ENCODE results near the gene SLC18A2. TPM values are rescaled to one million over a fixed set of nuclear protein-coding genes. Genes with fewer than 3 reads are reported as not detected.

The SLC18A2 gene
- total and polyA plus RNA-seq, 5 donors from 2014 or later: 0.09 to 0.25 (median 0.15) TPM; not detected in 1

DNA sequence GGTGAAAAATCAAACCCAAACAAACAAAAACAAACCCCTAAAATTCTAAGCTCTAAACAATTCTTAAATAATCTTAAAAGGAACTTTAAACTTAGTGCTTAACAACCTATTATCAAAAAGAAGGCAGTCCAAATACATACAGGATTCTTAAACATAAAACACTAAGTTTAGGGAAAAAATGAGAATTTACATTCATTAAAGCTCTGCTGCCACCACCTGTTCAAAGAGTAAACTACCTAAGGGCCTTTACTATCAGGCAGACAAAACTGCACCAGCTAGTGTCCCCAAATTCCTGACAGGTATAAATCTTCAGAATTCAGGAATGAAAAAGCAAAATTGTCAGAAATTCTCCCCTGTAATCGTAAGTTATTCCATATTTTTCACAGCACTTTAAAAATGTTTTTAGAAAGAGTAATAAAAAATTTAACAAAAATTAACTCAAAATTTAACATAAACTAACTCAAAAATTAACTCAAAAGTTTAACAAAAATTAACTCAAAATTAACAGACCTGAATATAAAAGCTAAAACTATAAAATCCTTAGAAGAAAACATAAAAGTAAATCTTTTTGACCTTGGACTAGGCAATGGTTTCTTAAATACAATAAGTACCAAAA is 79.2 kb downstream of the SLC18A2 start:
- Histone ChIP-seq H3K4me1 (ENCODE audit: control insufficient read depth, insufficient read depth, low read length, poor library complexity, severe bottlenecking) (peaks cover 5% of the 10 kb centered on the region), H3K4me3 (ENCODE audit: low read depth, low read length) (no peak overlapping the region), H3K9me3 (ENCODE audit: control insufficient read depth in 2 of 2, low read length in 2 of 2) (no peaks in the 10 kb centered on the region), H3K36me3 (ENCODE audit: control insufficient read depth, insufficient read depth, low read length) (peaks cover 4% of the 10 kb centered on the region), H3K27ac (ENCODE audit: insufficient read depth, low read length, poor library complexity, severe bottlenecking) (no peak overlapping the region), H3K27me3 (ENCODE audit: control insufficient read depth, insufficient read depth, low read length) (no peaks in the 10 kb centered on the region)
- Mint-ChIP-seq H3K36me3 (peaks cover 9% of the 10 kb centered on the region), H3K4me1 (peaks cover 2 to 13% (median 6%) of the 10 kb centered on the region in 4 donors), H3K27ac (no peak overlapping the region), H3K9me3 (peaks cover 0 to 1% (median 0%) of the 10 kb centered on the region in 7 donors), H3K4me3 (no peak overlapping the region), H3K27me3 (no peaks in the 10 kb centered on the region)
- DNase-seq: peak in 2 of 3 donors; percentile 5 to 35
- ATAC-seq (ENCODE audit: low read depth in 2 of 2): no peak

DNA sequence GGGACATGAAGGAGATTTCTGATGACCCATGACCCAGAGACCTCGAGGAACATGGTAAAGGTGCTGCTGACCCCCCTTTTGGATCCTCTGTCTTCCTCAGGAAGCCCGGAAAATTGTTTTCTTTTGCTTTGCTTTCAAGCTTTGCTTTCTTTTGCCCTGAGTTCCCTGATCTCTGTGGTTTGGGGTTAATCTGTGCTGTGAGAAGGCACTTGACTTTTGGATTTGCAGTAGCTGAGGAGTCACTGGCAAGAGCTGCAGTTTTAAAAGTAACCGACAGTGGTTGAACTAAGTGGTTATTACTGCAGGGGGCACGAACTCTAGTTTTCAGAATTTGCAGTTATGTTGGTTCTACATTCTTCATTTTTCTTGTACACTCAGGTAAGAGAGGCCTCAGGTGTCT is 81.3 kb downstream of the SLC18A2 start:
- no peaks in the 10 kb centered on the region for H3K27me3 Mint-ChIP-seq
- Histone ChIP-seq H3K36me3 (ENCODE audit: control insufficient read depth, insufficient read depth, low read length) (peaks cover 4% of the 10 kb centered on the region), H3K9me3 (ENCODE audit: control insufficient read depth in 2 of 2, low read length in 2 of 2) (no peaks in the 10 kb centered on the region), H3K27ac (ENCODE audit: insufficient read depth, low read length, poor library complexity, severe bottlenecking) (no peak overlapping the region), H3K4me3 (ENCODE audit: low read depth, low read length) (no peak overlapping the region), H3K4me1 (ENCODE audit: control insufficient read depth, insufficient read depth, low read length, poor library complexity, severe bottlenecking) (peaks cover 5% of the 10 kb centered on the region), H3K27me3 (ENCODE audit: control insufficient read depth, insufficient read depth, low read length) (no peaks in the 10 kb centered on the region)
- H3K4me1 Mint-ChIP-seq: peaks cover 6 to 21% (median 8%) of the 10 kb centered on the region in 4 donors
- ATAC-seq (ENCODE audit: low read depth in 2 of 2): no peak
- H3K27ac Mint-ChIP-seq: peak overlapping the region in 1 of 3 donors; percentile 7
- DNase-seq: no peak
- peaks cover 18% of the 10 kb centered on the region for H3K36me3 Mint-ChIP-seq
- H3K9me3 Mint-ChIP-seq: peaks cover 0 to 1% (median 0%) of the 10 kb centered on the region in 7 donors
- no peak overlapping the region for H3K4me3 Mint-ChIP-seq

DNA sequence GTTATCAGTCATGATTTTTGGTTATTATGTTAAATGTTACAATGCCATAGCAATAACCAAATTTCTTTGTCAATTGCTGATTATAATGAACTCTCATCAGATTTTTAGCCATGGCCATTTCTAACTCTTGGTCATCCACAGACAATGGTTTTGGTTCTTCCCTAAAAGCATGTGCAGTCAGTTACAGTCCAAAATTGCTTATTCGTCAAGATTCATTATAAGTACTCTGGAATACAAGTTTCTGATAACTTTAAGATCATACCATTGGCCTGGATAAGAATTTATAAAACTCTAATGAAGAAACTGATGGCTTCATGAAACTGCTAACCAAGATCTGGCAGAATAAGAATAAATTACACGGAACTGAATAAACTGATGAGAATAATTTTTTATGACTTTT is 83.5 kb downstream of the SLC18A2 start:
- Mint-ChIP-seq H3K4me3 (no peak overlapping the region), H3K27ac (no peak overlapping the region), H3K36me3 (peaks cover 19% of the 10 kb centered on the region), H3K9me3 (no peaks in the 10 kb centered on the region), H3K4me1 (peaks cover 6 to 23% (median 12%) of the 10 kb centered on the region in 4 donors), H3K27me3 (no peaks in the 10 kb centered on the region)
- no peak for ATAC-seq (ENCODE audit: low read depth in 2 of 2)
- H3K4me3 ChIP-seq (ENCODE audit: low read depth, low read length): no peak overlapping the region
- no peaks in the 10 kb centered on the region for H3K27me3 ChIP-seq (ENCODE audit: control insufficient read depth, insufficient read depth, low read length)
- H3K4me1 ChIP-seq (ENCODE audit: control insufficient read depth, insufficient read depth, low read length, poor library complexity, severe bottlenecking): peaks cover 5% of the 10 kb centered on the region
- H3K27ac ChIP-seq (ENCODE audit: insufficient read depth, low read length, poor library complexity, severe bottlenecking): no peak overlapping the region
- DNase-seq: no peak
- H3K9me3 ChIP-seq (ENCODE audit: control insufficient read depth in 2 of 2, low read length in 2 of 2): no peaks in the 10 kb centered on the region
- peaks cover 4% of the 10 kb centered on the region for H3K36me3 ChIP-seq (ENCODE audit: control insufficient read depth, insufficient read depth, low read length)

DNA sequence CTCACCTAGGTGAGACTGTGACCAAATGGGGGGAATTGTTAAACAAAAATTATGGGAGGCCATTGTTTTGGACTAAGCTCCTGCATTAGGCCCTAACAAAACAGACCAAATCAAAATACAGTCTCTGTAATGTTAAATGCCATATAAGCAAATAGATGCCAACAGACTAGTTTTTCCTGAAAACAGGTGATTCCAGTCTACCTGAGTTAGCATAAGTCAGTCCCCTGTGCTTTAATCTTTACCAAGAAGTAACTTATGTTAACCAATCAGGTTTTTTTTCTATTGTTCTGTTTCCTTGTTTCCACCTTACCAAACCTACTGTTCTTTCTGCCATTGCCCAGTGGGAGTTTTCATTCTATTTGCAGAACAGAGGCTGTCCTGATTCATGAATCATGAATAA is 86.3 kb downstream of the SLC18A2 start:
- Histone ChIP-seq H3K4me1 (ENCODE audit: control insufficient read depth, insufficient read depth, low read length, poor library complexity, severe bottlenecking) (peaks cover under 1% of the 10 kb centered on the region), H3K9me3 (ENCODE audit: control insufficient read depth in 2 of 2, low read length in 2 of 2) (no peaks in the 10 kb centered on the region), H3K27ac (ENCODE audit: insufficient read depth, low read length, poor library complexity, severe bottlenecking) (no peak overlapping the region), H3K4me3 (ENCODE audit: low read depth, low read length) (no peak overlapping the region), H3K36me3 (ENCODE audit: control insufficient read depth, insufficient read depth, low read length) (peaks cover 4% of the 10 kb centered on the region), H3K27me3 (ENCODE audit: control insufficient read depth, insufficient read depth, low read length) (no peaks in the 10 kb centered on the region)
- peaks cover 13 to 21% (median 19%) of the 10 kb centered on the region in 4 donors for H3K4me1 Mint-ChIP-seq
- DNase-seq (no peak), ATAC-seq (ENCODE audit: low read depth in 2 of 2) (no peak)
- no peak overlapping the region for H3K27ac Mint-ChIP-seq
- H3K9me3 Mint-ChIP-seq: no peaks in the 10 kb centered on the region
- no peak overlapping the region for H3K4me3 Mint-ChIP-seq
- H3K36me3 Mint-ChIP-seq: peaks cover 33% of the 10 kb centered on the region
- no peaks in the 10 kb centered on the region for H3K27me3 Mint-ChIP-seq

Other genes starting within 250 kb of the SLC18A2 start
- gene SHTN1, start 235.9 kb upstream of the SLC18A2 start, total RNA-seq: 2.4 TPM
- under 1 TPM; 0.25 to 0.71 (median 0.48) TPM for gene SHTN1, start 235.9 kb upstream of the SLC18A2 start, polyA plus RNA-seq
- not detected for gene VAX1, start 102.8 kb upstream of the SLC18A2 start, total RNA-seq
- gene VAX1, start 102.8 kb upstream of the SLC18A2 start, polyA plus RNA-seq: not detected
- gene KCNK18, start 43.6 kb upstream of the SLC18A2 start, total RNA-seq: not detected
- not detected for gene KCNK18, start 43.6 kb upstream of the SLC18A2 start, polyA plus RNA-seq
- 30.4 TPM for gene PDZD8, start 134.3 kb downstream of the SLC18A2 start, total RNA-seq
- 10 to 100 TPM in 1 of 4 donors, 1 to 10 TPM in 3; 3.1 to 11.2 (median 6.1) TPM for gene PDZD8, start 134.3 kb downstream of the SLC18A2 start, polyA plus RNA-seq

Data from CD4-positive, CD25-positive, alpha-beta regulatory T cell (primary cell).